Activated CD4-positive, alpha-beta T cell treated with anti-CD3 and anti-CD28 coated beads for 48 hours (primary cell): ENCODE measurements around the gene CEND1.

Experiments used
- DNase-seq: peaks from one replicate; pipeline ENCODE4 v3.0.0-alpha.2; 2020

Gene CEND1

DNA sequence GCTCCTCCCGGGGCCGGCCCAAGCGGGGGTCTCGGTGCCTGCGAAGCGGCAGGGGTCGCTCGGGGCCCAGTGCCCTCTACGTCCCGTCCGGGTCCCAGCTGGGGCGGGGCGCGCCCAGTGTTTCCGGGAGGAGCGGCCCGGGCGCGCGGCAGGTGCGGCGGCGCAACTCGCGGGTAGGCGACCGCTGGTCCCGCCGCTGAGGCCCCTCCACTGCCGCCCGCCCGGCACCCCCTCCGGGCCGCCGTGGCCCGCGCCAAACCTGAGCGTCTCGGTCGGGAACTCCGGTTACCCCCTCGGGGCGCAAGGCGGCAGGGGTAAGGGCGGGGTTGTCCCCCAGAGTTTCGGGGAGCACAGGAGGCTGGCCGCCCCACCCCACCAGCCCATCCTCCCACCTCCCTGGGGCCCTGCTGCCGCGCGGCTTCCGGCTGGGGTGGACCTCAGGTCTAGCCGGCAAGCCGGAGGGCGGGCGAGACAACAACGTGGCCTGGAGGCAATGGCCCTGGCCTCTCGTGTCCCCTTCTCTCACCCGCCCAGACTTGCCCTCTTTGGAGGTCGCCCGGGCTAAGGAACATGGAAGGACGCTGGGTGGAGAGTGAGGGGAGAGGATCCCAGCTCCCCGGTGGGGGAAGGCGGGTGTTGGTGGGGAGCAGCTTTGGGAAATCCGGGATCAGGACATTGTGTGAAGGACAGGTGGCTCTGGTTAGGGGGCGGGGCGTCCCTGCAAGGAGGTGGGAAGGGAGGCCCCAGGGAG lies 37.4 kb upstream of the CEND1 start:
- no peak for DNase-seq

DNA sequence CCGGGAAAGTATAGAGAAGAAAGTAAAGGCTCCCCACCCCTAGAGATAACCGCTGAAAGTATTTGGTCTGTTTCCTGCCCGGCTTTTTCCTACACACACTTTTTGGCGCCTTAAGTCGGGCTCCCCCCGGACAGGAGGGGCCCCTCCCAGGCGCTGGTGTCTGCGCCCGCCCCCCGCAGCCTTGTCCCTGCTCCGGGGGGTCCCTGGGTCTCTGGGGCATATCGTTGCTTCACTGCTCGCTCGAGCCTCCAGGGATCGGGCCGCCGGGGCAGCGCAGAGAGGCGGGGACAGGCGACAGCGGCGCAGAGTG lies 36.9 kb upstream of the CEND1 start:
- no peak for DNase-seq

DNA sequence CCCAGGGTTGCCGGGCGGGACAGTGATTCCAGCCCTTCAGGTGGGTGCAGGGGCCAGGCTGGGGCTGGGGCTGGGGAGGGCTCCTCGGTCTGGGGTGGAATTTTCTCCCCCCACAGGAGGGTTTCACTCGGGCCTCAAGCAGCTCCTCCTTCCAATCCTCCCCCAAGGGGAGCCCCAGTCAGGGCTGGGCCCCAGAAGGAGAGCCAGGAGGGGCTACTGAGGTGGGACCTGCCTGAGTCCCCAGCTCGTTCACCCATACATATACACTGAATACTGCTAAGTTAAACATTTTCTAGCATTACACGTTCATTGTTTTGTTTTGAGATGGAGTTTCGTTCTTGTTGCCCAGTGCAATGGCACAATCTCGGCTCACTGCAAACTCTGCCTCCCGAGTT lies 36.3 kb upstream of the CEND1 start:
- DNase-seq, result no peak

DNA sequence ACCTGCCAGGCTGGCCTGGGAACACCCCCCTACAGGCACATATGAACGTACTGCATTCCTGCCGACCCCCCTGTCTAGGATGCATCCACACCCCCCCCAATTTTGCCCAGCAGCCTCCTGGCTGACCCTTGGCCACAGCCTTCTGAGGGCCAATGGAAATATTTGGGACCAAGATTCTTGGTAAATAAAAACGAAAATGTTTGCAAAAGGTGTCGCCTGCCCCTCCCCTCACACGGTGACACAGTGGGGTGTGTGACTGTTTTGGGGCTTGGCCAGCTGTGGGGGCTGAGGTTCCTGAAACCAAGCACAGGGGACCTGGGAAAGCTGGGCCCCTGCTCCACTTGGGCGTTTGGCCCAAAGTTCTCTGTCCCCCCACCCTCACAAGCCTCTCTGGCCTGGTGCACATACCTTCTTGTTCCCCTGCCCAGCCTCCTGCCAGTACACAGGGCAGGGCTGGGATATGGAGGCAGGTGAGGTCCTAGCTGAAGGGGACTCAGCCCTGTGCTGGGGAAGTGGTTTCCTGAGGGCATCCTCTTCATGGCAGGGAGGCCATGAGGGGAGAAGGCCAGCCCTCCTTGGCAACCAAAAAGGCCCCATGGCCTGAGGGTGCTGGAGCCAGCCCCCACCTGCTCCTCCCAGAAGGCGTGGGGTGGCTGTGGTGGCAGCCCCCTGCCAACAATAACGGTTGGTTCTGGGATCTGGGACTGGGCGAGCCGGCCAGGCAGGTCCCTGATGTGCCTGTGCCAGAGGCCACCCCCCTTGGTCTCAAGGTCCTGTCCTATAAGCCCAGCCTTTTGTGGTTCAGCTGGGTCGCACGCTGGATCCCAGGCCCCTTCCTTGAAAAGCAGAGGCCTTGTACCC lies 35.7 kb upstream of the CEND1 start:
- no peak for DNase-seq

DNA sequence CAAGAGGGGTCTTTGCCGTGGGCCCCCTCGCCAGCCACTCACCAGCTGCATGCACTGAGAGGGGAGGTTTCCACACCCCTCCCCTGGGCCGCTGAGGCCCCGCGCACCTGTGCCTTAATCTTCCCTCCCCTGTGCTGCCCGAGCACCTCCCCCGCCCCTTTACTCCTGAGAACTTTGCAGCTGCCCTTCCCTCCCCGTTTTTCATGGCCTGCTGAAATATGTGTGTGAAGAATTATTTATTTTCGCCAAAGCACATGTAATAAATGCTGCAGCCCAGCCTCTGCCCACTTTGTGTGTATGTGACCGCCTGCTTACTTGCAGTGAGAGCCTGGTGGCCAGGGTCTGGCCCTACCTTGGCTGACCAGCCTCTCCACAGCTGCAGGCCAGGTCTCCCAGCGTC lies 35.1 kb upstream of the CEND1 start:
- DNase-seq, result no peak

DNA sequence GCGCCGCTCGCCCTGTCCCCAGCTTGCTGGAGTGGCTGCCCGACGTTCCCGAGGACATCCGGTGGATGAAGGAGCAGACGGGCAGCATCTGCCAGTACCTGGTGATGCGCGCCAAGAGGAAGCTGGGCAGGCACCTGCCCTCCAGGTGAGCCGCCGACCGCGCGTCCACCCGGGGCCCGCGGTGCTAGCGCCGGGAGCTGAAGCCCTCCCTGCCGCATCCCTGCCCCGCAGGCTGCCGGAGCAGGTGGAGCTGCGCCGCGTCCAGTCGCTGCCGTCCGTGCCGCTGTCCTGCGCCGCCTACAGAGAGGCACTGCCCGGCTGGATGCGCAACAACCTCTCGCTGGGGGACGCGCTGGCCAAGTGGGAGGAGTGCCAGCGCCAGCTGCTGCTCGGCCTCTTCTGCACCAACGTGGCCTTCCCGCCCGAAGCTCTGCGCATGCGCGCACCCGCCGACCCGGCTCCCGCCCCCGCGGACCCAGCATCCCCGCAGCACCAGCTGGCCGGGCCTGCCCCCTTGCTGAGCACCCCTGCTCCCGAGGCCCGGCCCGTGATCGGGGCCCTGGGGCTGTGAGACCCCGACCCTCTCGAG lies 34.5 kb upstream of the CEND1 start:
- DNase-seq, result no peak

DNA sequence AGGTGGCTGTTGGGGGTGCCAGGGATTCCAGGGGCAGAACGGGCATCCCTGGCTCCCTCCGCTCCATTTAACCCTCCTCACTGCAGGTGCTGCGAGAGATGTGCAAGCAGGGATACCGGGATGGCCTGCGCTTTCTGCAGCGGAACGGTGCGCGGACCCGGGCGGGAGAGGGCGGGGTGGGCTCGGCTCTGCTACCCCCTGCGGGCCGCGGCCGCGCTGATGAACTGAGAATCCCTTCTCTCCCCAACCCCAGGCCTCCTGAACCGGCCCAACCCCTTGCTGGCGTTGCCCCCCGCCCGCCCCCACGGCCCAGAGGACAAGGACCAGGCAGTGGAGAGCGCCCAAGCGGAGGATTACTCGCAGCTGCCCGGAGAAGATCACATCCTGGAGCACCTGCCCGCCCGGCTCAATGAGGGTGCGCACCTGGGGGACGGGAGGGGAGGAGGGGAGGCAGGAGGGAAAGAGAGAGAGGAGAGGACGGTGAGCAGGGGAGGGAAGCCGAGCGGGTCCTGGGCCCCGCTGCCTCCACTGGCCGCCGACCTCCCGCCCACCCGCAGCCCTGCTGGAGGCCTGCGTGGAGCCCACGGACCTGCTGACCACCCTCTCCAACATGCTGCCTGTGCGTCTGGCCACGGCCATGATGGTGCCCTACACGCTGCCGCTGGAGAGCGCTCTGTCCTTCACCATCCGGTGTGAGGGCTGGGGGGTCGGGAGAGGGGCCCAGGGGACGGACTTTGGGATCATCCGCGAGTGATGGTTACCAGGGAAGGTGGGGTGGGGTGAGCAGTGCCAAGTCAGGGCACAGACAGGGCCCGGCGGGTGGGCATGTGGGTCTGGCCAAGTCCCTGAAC lies 33.8 kb upstream of the CEND1 start:
- DNase-seq, result no peak

DNA sequence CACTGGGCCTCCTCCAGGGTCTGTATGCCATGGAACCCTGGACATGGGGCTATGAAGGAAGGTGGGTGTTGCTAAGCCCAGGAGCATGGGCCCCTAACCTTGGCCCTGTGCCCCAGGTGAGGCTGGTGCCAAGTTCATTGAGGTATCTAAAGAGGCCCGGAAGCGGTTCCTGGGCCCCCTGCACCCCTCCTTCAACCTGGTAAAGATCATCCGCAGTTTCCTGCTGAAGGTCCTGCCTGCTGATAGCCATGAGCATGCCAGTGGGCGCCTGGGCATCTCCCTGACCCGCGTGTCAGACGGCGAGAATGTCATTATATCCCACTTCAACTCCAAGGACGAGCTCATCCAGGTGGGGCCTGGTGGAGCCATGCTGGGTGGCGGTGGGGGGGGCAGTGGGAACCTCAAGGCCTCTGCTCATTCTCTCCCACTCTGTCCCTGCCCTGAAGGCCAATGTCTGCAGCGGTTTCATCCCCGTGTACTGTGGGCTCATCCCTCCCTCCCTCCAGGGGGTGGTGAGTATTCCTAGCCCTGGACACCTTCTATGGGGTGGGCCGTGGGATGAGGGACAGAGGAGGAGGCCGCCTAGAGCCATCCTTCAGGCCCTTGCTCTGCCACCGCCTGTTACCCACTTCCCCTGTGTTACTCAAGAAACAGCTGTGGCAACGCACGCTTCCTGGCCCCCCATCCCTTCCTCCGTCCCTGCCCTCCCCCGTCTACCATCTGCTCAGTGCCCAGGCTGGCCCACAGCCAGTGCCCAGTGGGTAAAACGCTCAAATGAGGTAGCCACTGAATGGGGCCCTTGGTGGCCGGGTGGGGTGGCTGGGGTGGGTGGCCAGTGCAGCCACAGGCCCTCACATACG lies 31.9 kb upstream of the CEND1 start:
- no peak for DNase-seq

DNA sequence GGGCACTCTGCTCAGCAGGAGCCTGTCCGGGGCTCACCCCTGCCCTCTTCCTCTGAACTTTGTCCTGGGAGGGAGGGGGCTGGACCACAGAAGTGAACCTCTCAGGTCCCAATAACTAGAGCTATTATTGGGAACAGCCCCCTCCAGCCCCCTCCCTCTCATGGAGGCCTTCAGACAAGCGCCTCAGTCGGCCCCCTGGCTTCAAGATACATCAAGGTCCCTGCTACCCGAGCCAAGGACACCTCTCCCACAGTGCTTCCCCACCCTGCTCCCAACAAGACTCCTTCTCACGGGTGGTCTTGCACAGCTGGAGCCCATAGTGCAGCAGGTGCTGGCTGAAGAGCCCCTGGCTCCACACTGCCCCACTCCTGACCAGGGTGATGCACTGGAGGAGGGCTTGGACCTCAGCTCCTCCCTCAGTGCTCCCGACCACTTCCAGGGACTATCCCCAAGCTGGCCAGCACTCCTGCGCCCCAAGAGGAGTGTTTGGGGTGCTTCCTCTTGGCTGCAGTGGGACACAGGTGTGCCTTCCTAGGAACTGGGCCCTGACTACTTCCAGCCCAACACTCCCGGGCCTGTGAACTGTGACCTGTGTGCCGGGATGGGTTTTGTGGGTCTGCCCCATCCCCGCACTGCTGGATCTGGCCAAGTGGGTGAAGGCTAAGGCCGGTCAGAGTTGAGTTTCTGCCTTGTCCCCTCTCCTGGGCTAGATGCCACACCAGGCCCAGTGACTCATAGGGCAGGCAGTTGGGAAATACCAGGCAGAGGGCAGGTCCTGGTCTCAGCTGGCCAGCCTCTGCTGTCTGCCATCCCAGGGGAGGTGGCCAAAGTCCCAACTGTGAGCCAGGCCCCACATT lies 31.0 kb upstream of the CEND1 start:
- DNase-seq, result no peak

DNA sequence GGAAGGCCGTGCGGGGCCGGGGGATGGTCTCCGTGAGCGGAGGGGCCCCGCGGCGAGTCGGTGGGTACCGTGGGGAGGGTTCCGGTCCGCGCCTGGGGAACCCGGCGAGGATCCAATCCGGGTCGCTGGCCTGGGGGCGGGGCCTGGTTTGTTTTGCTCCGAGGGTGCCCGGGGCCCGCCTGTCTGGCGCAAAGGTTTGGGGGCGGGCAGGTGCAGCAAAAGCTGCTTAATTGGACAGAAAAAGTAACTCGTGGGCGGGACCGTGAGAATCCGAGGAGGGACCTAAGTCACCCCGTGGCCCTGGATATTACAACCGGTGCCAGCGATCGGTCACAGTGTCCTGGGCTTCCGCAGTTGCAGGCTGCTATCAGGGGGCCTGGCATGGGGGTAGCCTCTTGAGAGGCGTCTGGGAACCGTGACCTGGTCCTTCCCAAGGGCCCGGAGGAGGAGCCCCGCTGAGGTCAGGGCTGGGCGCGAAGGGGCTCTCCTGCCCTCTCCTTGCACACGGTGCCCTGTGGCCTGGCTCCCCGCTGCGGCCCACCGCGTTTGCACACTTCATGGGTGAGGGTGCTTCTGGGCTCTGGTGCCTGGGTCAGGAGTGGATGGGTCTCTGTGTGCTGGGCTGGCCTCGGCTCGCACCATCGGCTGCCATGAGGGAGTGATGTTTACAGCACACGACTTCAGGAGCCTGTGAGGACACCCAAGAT lies 30.2 kb upstream of the CEND1 start:
- DNase-seq, result peak; percentile 96

DNA sequence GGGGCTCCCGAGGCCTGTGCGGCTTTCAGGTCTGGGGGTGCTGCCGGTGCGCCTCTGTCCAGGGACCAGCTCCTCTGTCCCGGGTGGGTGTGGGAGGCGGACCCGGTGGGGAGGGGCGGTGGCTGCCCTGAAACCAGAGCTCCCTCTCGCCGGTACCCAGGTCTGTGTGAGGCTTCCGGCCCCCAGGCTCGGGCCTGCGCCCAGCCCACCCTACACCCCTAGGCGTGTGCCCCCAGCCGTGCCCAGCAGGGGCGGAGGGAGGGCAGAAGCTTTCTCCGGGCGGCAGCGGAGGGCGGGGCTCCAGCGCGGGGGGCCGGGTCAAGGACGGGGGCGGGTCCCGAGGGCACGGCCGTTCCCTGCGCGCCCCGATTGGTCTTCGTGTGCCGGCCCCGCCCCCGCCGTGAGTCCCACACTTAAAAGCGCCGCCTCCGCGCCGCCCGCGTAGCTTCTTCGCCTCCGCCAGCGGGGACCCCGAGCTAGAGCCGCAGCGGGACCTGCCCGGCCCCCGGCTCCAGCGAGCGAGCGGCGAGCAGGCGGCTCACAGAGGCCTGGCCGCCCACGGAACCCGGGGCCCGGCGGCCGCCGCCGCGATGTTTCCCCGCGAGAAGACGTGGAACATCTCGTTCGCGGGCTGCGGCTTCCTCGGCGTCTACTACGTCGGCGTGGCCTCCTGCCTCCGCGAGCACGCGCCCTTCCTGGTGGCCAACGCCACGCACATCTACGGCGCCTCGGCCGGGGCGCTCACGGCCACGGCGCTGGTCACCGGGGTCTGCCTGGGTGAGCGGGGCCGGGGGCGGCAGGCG lies 29.4 kb upstream of the CEND1 start:
- peak; percentile 93 for DNase-seq

DNA sequence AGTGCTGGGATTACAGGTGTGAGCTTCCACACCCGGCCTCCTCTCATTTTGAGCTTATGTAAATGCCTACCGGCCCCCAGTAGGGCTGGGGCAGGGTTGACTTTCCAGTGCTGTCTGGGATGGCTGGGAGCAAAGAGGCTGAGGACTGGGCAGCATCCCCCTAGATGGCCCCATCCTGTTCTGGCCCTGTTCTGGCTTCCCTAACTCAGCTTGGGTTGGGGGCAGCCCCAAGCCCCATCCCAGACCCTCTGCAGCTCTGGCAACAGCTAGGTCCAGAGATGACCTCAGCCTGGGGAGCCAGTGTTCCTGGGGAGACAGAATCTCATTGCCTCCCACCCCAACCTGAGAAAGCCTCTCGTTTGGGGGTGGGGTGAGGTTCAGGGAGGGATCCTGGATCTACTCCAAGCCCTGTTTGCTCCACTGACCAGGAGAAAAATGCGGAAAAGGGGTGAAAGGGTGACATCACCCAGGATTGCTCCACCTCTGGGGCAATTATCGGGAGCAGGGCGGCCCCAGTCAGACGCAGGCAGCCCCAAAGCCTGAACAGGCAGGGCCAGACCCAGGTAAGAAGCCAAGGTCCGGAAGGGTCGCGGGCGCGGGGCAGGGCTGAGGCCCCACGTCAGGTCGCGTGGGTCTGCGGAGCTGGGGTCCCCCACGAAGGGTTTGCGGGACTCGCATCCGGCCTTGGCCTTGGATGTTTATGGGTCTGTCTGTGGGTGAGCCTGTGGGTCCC lies 28.7 kb upstream of the CEND1 start, which contains the start of gene PNPLA2:
Gene PNPLA2, plus strand, starts transcription at position 519 of the 733 bp plus-strand sequence. CDS start 805 bp downstream, outside the sequence.
- no peak for DNase-seq

DNA sequence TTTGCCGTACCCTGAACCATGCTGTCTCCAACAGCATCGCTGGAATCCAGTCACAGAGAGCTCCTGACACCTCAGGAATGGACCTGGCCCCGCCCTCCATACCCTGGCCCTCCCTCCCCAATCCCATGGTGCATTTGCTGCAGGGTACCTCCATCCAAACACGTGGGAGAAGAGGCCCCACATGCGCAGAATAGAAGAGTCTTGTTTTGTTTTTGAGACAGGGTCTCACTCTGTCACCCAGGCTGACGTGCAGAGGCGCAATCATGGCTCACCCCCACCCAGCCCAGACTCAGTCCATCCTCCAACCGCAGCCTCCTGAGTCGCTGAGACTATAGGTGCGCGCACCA lies 26.5 kb upstream of the CEND1 start:
- DNase-seq, result no peak

DNA sequence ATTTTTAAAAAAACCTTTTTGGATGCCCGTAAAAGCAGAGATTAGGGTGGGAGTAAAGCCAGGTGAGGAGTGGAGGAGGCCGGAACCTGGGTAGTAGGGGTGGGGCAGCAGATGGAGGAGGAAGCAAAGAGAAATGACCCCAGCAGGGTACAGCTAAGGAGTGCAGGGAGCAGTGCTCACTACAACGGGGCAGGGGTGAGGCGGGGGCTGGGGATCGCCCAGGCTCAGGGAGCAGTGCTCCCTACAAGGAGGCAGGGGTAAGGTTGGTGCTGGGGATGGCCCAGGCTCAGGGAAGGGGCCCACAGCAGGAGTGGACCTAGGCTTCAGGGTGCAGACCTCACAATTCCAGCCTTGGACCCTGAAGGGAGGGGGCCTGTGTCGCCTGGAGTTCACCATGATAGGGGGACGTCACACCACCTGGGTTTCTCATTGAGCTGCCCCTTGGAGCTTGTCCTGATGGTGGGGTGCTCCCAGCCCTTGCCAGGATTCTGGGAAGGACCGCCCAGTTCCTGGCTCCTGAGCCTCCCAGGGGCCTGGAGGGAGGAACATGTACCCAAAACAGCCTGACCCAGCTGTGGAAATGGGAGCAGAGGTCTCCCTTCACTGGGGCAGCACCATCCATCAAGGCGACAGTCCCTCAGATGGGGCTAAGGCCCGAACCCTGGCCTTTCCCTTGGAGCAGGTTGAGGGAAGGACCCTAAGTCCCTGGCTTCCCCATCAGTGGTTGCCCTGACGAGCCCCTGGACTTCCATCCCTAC lies 26.0 kb upstream of the CEND1 start:
- no peak for DNase-seq

DNA sequence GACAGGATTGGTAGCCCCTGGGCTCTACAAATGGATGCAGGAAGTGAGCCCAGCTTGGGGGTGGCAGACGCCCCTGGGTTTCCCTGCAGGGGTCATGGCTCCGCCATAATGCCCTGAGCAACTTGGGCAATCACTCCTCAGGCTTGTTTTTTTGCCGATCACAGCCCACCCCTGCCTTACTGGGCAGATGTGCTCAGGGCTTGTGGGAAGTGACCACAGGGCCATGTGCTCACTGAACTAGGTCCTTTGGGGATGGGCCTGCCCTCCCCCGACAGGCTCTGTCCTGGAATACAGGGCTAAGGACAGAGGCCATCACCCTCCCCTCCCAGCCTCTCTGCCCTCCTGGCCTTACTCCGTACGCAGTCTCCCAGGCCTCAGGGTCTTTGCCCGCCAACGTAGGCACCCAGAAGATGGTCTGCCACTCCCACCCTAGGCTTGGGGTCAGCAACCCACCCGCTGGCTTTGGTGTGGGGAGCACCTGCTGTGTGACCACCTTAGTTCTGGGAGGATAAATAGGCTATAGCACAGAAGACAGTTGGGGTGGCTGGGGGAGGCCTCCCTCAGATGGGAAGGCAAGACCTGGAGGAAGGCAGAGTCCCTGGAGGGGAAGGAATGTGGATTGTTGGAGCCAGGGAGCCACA lies 23.7 kb upstream of the CEND1 start:
- DNase-seq, result no peak

DNA sequence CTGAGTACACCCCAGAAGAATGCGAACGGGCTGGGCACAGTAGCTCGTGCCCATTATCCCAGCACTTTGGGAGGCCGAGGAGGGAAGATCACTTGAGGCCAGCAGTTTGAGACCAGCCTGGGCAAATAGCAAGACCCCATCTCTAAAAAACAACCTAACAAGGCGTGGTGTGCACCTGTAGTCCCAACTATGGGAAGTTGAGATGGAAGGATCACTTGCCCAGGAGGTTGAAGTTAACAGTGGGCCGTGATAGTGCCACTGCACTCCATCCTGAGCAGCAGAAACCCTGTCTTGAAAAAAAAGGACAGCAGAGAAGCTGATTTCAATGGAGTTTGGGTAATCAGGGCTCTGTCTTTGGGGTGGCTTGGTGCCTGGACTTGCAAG lies 23.2 kb upstream of the CEND1 start:
- no peak for DNase-seq

DNA sequence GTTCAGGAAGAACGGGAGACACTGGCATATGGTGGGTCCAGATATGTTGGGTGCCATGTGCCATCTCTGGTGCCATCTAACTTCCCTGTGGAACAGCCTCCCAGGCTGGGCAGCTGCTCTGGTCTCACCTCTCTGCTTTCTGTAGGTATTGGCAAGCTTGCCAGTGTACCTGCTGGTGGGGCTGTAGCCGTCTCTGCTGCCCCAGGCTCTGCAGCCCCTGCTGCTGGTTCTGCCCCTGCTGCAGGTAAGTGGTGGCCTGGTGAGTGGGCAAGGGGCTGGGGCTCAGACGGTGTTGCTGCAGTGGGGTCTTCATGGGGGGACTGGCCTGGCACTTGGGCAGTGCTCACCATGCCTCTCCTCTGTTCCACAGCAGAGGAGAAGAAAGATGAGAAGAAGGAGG lies 22.5 kb upstream of the CEND1 start:
- DNase-seq, result no peak
